ENCODE measurements around the gene CD58. TPM values are rescaled to one million over a fixed set of nuclear protein-coding genes. Genes with fewer than 3 reads are reported as not detected.
A peak's percentile ranks its signal among the peaks of the same experiment; 100 is the strongest.

The CD58 gene
- polyA plus RNA-seq, 1 donor (not counting 4 experiments of a cell fraction or from before 2014, with no cell fraction given), result 38.6 TPM

DNA sequence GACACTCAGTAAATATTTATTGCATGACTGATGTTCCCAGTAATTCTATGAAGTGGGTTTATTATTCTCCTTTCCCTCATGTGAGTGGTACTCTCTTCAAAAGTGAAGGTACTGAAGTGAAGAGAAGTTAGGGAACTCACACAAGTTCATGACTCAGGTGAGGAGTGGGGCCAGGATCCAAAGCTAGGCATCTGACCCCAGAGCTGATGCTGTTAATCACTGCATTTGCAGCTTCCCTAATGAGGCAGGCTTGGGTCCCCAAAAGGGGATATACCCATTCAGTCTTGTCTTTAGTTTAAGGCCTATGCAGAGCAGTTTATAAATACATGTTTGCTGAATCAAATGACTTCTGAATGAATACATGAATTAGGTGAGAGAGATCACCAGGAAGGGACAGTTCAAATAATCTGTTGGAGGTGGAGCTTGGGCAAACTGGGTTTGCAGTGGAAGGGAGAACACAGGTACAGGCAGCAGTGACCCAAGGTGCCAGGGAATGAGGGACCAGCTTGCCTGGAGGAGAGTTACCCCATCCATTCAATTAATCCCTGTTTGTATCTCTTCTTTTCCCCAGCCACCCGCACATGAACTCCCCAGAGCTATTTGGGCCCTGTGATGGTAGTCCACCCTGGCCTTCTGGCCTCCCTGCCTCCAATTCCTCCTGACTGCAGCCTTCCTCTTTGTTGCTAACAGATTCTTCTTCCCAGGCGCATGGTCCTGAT, 2.0 kb downstream of the CD58 start:
- H3K9me3 ChIP-seq (ENCODE audit: control insufficient read depth, low read depth, low read length), result no peaks in the 10 kb centered on the region
- no peak overlapping the region for H3K4me3 ChIP-seq (ENCODE audit: control insufficient read depth in 2 of 3, extremely low read depth in 1 of 3, insufficient read depth in 2 of 3, low read depth in 1 of 3, low read length in 3 of 3)
- dilution Hi-C loops (cut with MboI; ENCODE audit: extremely low pct_ligation_motif_present, low sequenced_read_pairs), result no loop called here
- no peak for FAIRE-seq
- no peak overlapping the region for H3K27ac ChIP-seq (ENCODE audit: control insufficient read depth, insufficient read depth, low read length)
- TF ChIP-seq, protein P1, sequence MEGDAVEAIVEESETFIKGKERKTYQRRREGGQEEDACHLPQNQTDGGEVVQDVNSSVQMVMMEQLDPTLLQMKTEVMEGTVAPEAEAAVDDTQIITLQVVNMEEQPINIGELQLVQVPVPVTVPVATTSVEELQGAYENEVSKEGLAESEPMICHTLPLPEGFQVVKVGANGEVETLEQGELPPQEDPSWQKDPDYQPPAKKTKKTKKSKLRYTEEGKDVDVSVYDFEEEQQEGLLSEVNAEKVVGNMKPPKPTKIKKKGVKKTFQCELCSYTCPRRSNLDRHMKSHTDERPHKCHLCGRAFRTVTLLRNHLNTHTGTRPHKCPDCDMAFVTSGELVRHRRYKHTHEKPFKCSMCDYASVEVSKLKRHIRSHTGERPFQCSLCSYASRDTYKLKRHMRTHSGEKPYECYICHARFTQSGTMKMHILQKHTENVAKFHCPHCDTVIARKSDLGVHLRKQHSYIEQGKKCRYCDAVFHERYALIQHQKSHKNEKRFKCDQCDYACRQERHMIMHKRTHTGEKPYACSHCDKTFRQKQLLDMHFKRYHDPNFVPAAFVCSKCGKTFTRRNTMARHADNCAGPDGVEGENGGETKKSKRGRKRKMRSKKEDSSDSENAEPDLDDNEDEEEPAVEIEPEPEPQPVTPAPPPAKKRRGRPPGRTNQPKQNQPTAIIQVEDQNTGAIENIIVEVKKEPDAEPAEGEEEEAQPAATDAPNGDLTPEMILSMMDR (optimal IDR thresholded peaks at IDR 0.05 in 1 of 3, IDR thresholded peaks at IDR 0.05 in 1 of 3, conservative IDR thresholded peaks at IDR 0.05 in 1 of 3; ENCODE audit: extremely low read depth in 1 of 3, insufficient read depth in 2 of 3, low read length in 3 of 3), result no peak
- no peak for TF ChIP-seq EZH2 (IDR thresholded peaks at IDR 0.05; ENCODE audit: low read length)
- peak overlapping the region; percentile 96 for H3K4me2 ChIP-seq (ENCODE audit: control insufficient read depth, extremely low read depth, insufficient read depth, low read depth, low read length)
- H3K79me2 ChIP-seq (ENCODE audit: control insufficient read depth, insufficient read depth, low read length), result peaks cover 34% of the 10 kb centered on the region
- DNase-seq (ENCODE audit: low read depth, low spot score), result no peak
- no peaks in the 10 kb centered on the region for H3K9me1 ChIP-seq (ENCODE audit: control insufficient read depth, extremely low read depth, insufficient read depth, low read length)
- H2AFZ ChIP-seq (ENCODE audit: control insufficient read depth, low read length), result no peak overlapping the region
- peaks cover 2% of the 10 kb centered on the region for H4K20me1 ChIP-seq (ENCODE audit: control insufficient read depth, extremely low read depth, insufficient read depth, low read length)
- H3K36me3 ChIP-seq (ENCODE audit: control insufficient read depth in 2 of 2, extremely low read depth in 1 of 2, insufficient read depth in 2 of 2, low read length in 2 of 2), result peaks cover 0 to 4% of the 10 kb centered on the region in 2 experiments
- H3K4me1 ChIP-seq (ENCODE audit: control insufficient read depth, extremely low read depth, insufficient read depth, low read length), result peaks cover 20% of the 10 kb centered on the region
- no peak overlapping the region for H3K9ac ChIP-seq (ENCODE audit: control insufficient read depth, extremely low read depth, insufficient read depth, low read length)
- no peaks in the 10 kb centered on the region for H3K27me3 ChIP-seq (ENCODE audit: control insufficient read depth, extremely low read depth, insufficient read depth, low read length)

DNA sequence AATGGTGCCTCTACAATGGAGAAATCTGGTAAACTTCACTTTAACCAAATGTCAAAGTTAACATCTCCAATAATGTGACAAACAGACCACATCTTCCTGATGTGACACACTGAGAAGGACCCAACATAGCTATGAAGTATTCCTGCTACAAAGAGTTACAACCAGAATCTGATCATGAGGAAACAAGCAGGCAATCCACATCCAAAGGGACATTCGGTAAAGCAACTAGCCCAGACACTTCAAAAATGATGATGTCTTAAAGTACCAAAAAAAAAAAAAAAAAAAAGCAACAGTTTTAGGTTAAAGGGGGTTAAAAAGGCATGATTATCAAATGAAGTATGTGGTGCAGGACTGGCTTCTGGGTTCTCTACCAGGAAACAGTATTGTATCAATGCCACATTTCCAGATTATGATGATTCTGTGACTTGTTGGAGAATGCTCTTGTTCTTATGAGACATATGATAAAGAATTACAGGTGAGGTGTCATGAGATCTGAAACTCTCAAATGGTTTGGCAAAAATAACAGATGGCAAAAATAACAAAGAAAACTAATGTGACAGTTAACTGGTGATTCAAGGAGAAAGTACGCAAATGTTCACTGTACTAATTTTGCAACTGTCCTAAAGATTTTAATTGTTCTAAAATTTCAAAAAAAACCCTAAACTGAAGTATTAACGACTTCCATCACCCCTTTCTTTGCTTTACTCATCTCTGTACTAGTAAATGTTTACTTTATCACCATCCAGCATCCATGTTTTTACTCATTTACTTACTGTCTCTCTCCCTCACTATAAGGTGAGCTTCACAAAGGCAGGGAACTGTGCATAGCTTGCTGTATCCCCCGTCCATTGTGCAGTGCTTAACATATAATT, 2.8 kb downstream of the CD58 start:
- dilution Hi-C loops (cut with MboI; ENCODE audit: extremely low pct_ligation_motif_present, low sequenced_read_pairs), result no loop called here
- FAIRE-seq (no peak), DNase-seq (ENCODE audit: low read depth, low spot score) (no peak)
- no peak overlapping the region for H3K4me3 ChIP-seq (ENCODE audit: control insufficient read depth in 2 of 3, extremely low read depth in 1 of 3, insufficient read depth in 2 of 3, low read depth in 1 of 3, low read length in 3 of 3)
- no peak overlapping the region for H3K4me2 ChIP-seq (ENCODE audit: control insufficient read depth, extremely low read depth, insufficient read depth, low read depth, low read length)
- peaks cover 2% of the 10 kb centered on the region for H4K20me1 ChIP-seq (ENCODE audit: control insufficient read depth, extremely low read depth, insufficient read depth, low read length)
- peaks cover 3 to 4% of the 10 kb centered on the region in 2 experiments for H3K36me3 ChIP-seq (ENCODE audit: control insufficient read depth in 2 of 2, extremely low read depth in 1 of 2, insufficient read depth in 2 of 2, low read length in 2 of 2)
- peaks cover 20% of the 10 kb centered on the region for H3K4me1 ChIP-seq (ENCODE audit: control insufficient read depth, extremely low read depth, insufficient read depth, low read length)
- H3K27me3 ChIP-seq (ENCODE audit: control insufficient read depth, extremely low read depth, insufficient read depth, low read length), result no peaks in the 10 kb centered on the region
- no peak overlapping the region for H2AFZ ChIP-seq (ENCODE audit: control insufficient read depth, low read length)
- H3K27ac ChIP-seq (ENCODE audit: control insufficient read depth, insufficient read depth, low read length), result no peak overlapping the region
- H3K9me3 ChIP-seq (ENCODE audit: control insufficient read depth, low read depth, low read length), result peaks cover 2% of the 10 kb centered on the region
- peaks cover 41% of the 10 kb centered on the region for H3K79me2 ChIP-seq (ENCODE audit: control insufficient read depth, insufficient read depth, low read length)
- H3K9ac ChIP-seq (ENCODE audit: control insufficient read depth, extremely low read depth, insufficient read depth, low read length), result no peak overlapping the region
- no peaks in the 10 kb centered on the region for H3K9me1 ChIP-seq (ENCODE audit: control insufficient read depth, extremely low read depth, insufficient read depth, low read length)
- TF ChIP-seq EZH2 (IDR thresholded peaks at IDR 0.05; ENCODE audit: low read length), result no peak
- TF ChIP-seq, protein P1 (optimal IDR thresholded peaks at IDR 0.05 in 1 of 3, IDR thresholded peaks at IDR 0.05 in 1 of 3, conservative IDR thresholded peaks at IDR 0.05 in 1 of 3; ENCODE audit: extremely low read depth in 1 of 3, insufficient read depth in 2 of 3, low read length in 3 of 3), result no peak

Data from keratinocyte (primary cell).